Hematopoietic multipotent progenitor cell (in vitro differentiated cells): Measurements from ENCODE around the gene MAN2B2. TPM values are rescaled to one million over a fixed set of nuclear protein-coding genes. Genes with fewer than 3 reads are reported as not detected.

Source experiments
- DNase-seq, 3 donors: peaks; one replicate each; pipeline ENCODE4 v3.0.0-alpha.2; 2011 to 2015; ENCODE audit warnings: low read depth in 2 of 3, low spot score in 2 of 3
- total RNA-seq: library from RNA; depleted of rRNA; stranded (reverse); fragments of >200 nt; gene quantifications from one replicate; pipeline ENCODE4 v1.2.3, GENCODE V29; 2012

The MAN2B2 gene
- total RNA-seq, 1 donor, result 39.6 TPM

- DNase-seq, result no peak
Measured at GRCh38 chr4:6566391-6567190, 8.4 kb upstream of the MAN2B2 start.

- no peak for DNase-seq
Measured at GRCh38 chr4:6567218-6567617, 7.8 kb upstream of the MAN2B2 start.

GRCh38 chr4:6568148-6568547 is 6.8 kb upstream of the MAN2B2 start:
- DNase-seq, result no peak

- no peak for DNase-seq
Measured at GRCh38 chr4:6568689-6569332, 6.2 kb upstream of the MAN2B2 start.

- no peak for DNase-seq
Measured at GRCh38 chr4:6571608-6572007, 3.4 kb upstream of the MAN2B2 start.

- DNase-seq, result no peak
Measured at GRCh38 chr4:6573551-6573950, 1.4 kb upstream of the MAN2B2 start.

- DNase-seq, result no peak
Measured at GRCh38 chr4:6573986-6574746, 823 bp upstream of the MAN2B2 start.

- no peak for DNase-seq
Measured at GRCh38 chr4:6575503-6576240, 683 bp downstream of the MAN2B2 start.

- no peak for DNase-seq
Measured at GRCh38 chr4:6576512-6576911, 1.5 kb downstream of the MAN2B2 start.

GRCh38 chr4:6576932-6577331 is 1.9 kb downstream of the MAN2B2 start:
- no peak for DNase-seq

GRCh38 chr4:6577409-6577808 is 2.4 kb downstream of the MAN2B2 start:
- DNase-seq, result no peak

- no peak for DNase-seq
Measured at GRCh38 chr4:6578221-6578620, 3.2 kb downstream of the MAN2B2 start.

- no peak for DNase-seq
Measured at GRCh38 chr4:6580353-6580752, 5.4 kb downstream of the MAN2B2 start.

GRCh38 chr4:6581566-6582121 is 6.7 kb downstream of the MAN2B2 start:
- DNase-seq, result no peak

- peak in 1 of 3 donors; percentile 21 for DNase-seq
Measured at GRCh38 chr4:6582889-6583490, 8.0 kb downstream of the MAN2B2 start.

GRCh38 chr4:6584865-6585264 is 9.9 kb downstream of the MAN2B2 start:
- no peak for DNase-seq

GRCh38 chr4:6586715-6587325 is 11.8 kb downstream of the MAN2B2 start:
- no peak for DNase-seq

- DNase-seq, result no peak
Measured at GRCh38 chr4:6589444-6589843, 14.5 kb downstream of the MAN2B2 start.

- no peak for DNase-seq
Measured at GRCh38 chr4:6591313-6591712, 16.3 kb downstream of the MAN2B2 start.

GRCh38 chr4:6591781-6592180 is 16.8 kb downstream of the MAN2B2 start:
- DNase-seq, result no peak
